ENCODE measurements around the gene ADAMTS2. TPM values are rescaled to one million over a fixed set of nuclear protein-coding genes. Genes with fewer than 3 reads are reported as not detected.

The ADAMTS2 gene
- total RNA-seq, 1 donor from 2014 or later = 23.5 TPM

- Mint-ChIP-seq H3K27ac (ENCODE audit: unreplicated experiment) (no peak overlapping the region), H3K36me3 (ENCODE audit: unreplicated experiment) (peaks cover 13% of the 10 kb centered on the region), H3K9me3 (ENCODE audit: unreplicated experiment) (peaks cover 11% of the 10 kb centered on the region), H3K27me3 (ENCODE audit: unreplicated experiment) (peaks cover 4% of the 10 kb centered on the region), H3K4me1 (ENCODE audit: low read depth, unreplicated experiment) (peaks cover under 1% of the 10 kb centered on the region), H3K4me3 (ENCODE audit: unreplicated experiment) (no peak overlapping the region)
- no peak for DNase-seq
- TF ChIP-seq CTCF (IDR thresholded peaks at IDR 0.05; ENCODE audit: partially characterized antibody, unreplicated experiment) = no peak
Observed at GRCh38 chr5:179306191-179307012, 38.9 kb downstream of the ADAMTS2 start.

- H3K27me3 Mint-ChIP-seq (ENCODE audit: unreplicated experiment) = peaks cover 3% of the 10 kb centered on the region
- peaks cover 4% of the 10 kb centered on the region for H3K4me1 Mint-ChIP-seq (ENCODE audit: low read depth, unreplicated experiment)
- peaks cover 15% of the 10 kb centered on the region for H3K9me3 Mint-ChIP-seq (ENCODE audit: unreplicated experiment)
- no peak for TF ChIP-seq CTCF (IDR thresholded peaks at IDR 0.05; ENCODE audit: partially characterized antibody, unreplicated experiment)
- no peak for DNase-seq
- H3K27ac Mint-ChIP-seq (ENCODE audit: unreplicated experiment) = no peak overlapping the region
- no peak overlapping the region for H3K4me3 Mint-ChIP-seq (ENCODE audit: unreplicated experiment)
- peaks cover 11% of the 10 kb centered on the region for H3K36me3 Mint-ChIP-seq (ENCODE audit: unreplicated experiment)
Observed at GRCh38 chr5:179304871-179305270, 40.4 kb downstream of the ADAMTS2 start.

GRCh38 chr5:179304466-179304865 lies 40.8 kb downstream of the ADAMTS2 start:
- H3K9me3 Mint-ChIP-seq (ENCODE audit: unreplicated experiment) = peaks cover 15% of the 10 kb centered on the region
- TF ChIP-seq CTCF (IDR thresholded peaks at IDR 0.05; ENCODE audit: partially characterized antibody, unreplicated experiment) = no peak
- DNase-seq = no peak
- H3K36me3 Mint-ChIP-seq (ENCODE audit: unreplicated experiment) = peaks cover 11% of the 10 kb centered on the region
- H3K4me1 Mint-ChIP-seq (ENCODE audit: low read depth, unreplicated experiment) = peaks cover 4% of the 10 kb centered on the region
- H3K4me3 Mint-ChIP-seq (ENCODE audit: unreplicated experiment) = no peak overlapping the region
- no peak overlapping the region for H3K27ac Mint-ChIP-seq (ENCODE audit: unreplicated experiment)
- peaks cover 3% of the 10 kb centered on the region for H3K27me3 Mint-ChIP-seq (ENCODE audit: unreplicated experiment)

GRCh38 chr5:179303451-179304200 lies 41.6 kb downstream of the ADAMTS2 start:
- no peak overlapping the region for H3K27ac Mint-ChIP-seq (ENCODE audit: unreplicated experiment)
- TF ChIP-seq CTCF (IDR thresholded peaks at IDR 0.05; ENCODE audit: partially characterized antibody, unreplicated experiment) = no peak
- H3K36me3 Mint-ChIP-seq (ENCODE audit: unreplicated experiment) = peaks cover 15% of the 10 kb centered on the region
- peaks cover 4% of the 10 kb centered on the region for H3K4me1 Mint-ChIP-seq (ENCODE audit: low read depth, unreplicated experiment)
- peaks cover 15% of the 10 kb centered on the region for H3K9me3 Mint-ChIP-seq (ENCODE audit: unreplicated experiment)
- peaks cover 3% of the 10 kb centered on the region for H3K27me3 Mint-ChIP-seq (ENCODE audit: unreplicated experiment)
- DNase-seq = no peak
- no peak overlapping the region for H3K4me3 Mint-ChIP-seq (ENCODE audit: unreplicated experiment)

Data from glutamatergic neuron (in vitro differentiated cells).